Medulla oblongata (tissue), 1 donor: ENCODE results near the gene KLHL14.

Experiments
- DNase-seq: peaks from one replicate; pipeline ENCODE4 v3.0.0-alpha.2; 2015; ENCODE audit errors: extremely low spot score

The KLHL14 gene

DNA sequence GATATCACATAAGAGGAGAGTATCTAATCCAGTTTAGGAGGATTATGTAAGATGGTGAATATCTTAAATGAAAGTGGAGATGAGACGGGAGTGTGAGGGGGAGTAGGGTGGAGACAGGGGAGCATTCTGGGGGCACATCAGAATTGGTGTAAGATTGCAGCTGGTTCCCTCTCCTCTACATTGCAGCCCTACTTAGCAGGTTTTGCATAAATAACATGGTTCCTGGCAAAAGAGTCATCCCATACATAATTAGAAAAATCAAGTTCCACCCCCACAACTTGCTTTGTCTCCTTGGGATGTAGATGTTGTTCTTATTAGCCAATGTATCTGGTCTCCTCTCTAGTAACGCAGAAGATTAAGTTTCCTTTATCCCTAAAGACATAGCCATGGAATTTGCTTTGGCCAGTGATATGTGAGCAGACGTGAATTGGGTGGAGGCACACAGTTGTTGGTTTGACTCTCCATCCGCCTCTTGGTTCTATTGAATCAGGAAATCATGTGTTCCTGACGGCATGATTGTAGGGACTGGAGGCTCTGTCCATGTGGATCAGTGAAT, 137.9 kb downstream of the KLHL14 start:
- DNase-seq: no peak

DNA sequence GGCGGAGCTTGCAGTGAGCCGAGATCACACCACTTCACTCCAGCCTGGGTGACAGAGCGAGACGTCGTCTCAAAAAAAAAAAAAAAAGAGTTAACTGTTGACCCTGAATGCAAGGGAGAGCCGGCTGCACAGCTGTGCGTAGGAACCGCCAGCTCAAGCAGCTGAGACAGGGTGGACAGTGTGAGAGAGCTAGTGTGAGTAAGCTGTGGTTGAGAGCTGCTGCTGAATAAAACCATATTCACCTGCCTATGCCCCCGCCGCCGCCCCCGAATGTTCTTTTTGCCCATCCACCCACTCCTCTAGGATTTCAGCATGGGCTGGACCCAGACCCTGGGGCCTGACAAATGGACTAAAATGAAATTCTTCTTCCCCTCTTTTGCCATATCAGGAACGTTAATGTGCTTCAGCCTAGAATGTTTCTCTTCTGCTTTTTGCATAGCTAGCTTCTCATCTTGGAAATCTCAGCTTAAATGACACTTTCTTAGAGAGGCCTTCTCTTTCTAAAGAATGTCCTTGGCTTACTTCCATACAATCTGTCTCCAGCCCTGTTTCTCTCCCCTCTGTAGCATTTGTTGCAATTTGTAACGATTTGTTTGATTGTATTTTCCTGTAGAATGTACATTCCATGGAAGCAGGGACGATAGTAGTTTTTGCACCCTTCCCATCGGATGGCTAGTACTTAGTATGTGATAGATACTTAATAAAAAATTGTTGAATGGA, 142.7 kb downstream of the KLHL14 start:
- DNase-seq: no peak

- DNase-seq: no peak
Measured at GRCh38 chr18:32629292-32629691, 143.5 kb downstream of the KLHL14 start.

DNA sequence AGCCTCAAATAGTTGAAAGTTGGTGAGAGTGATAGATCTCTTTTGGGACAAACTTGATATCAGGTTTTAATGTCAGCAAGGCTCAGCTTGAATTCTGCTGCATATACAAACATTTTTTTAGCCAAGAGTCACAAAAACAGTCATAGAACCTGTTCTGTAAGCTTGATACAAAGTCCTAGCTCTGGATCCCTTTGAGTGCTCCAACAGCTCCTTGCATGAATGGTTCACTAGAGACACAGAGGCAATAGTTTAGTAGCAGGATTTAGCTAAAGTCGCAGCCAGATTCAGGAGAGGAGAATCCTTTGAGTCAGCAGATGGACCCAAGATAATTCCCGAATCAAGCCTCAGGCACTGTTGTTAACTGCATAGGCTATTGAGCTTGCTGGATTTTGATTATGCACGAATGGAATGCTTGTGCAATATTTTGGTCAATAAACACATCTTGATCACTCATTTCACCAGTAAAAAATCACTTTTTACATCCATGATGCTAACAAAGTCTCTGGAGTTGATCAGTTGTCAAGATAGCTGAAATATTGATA, 148.6 kb downstream of the KLHL14 start:
- no peak for DNase-seq

DNA sequence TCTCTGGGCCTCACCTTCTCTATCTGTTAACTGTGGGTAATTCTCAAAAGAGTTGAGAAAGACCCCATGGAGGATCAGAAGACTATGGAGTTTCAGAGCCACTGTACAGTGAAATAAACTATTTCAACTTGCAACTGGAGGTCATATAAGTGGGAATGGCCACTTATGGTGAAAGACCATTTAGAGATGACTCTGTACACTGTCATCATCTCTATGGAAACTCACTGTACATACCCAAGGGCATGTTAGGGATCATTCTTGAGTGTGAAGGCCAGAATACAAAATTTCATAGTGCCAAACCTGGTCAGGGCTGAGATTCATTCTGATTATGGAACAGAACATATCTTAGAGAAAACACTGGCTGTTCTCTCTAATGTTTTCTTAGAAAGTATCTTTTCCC, 149.3 kb downstream of the KLHL14 start:
- no peak for DNase-seq
